Naive thymus-derived CD4-positive, alpha-beta T cell (primary cell): ENCODE measurements around the gene C15orf40. TPM values are rescaled to one million over a fixed set of nuclear protein-coding genes. Genes with fewer than 3 reads are reported as not detected.

Experiments used
- ATAC-seq: fragments of 150-1000 bp; cut with Tn5 transposase; 2 replicates; pipeline ENCODE4 v1.10.0; 2021; ENCODE audit warnings: mild to moderate bottlenecking, moderate library complexity
- CTCF ChIA-PET: fragments of 350-600 bp; sonication (Branson Sonifier 250); formaldehyde crosslinking; loops from one replicate; lab custom pipeline; 2021; ENCODE audit warnings: antibody characterized with exemption; lab: Charles Lee
- POLR2A ChIA-PET: fragments of 350-600 bp; sonication (Branson Sonifier 250); formaldehyde crosslinking; loops from one replicate; lab custom pipeline; 2021; ENCODE audit warnings: antibody characterized with exemption, inconsistent platforms; lab: Charles Lee
- DNase-seq, 9 donors: peaks; one replicate each; pipeline versions ENCODE4 v3.0.0 to v3.0.0-alpha.2; 2020 to 2022; ENCODE audit warnings: mixed read lengths in 1 of 9
- H3K27ac ChIP-seq: one replicate; pipeline ENCODE4 v1.7.0; 2013; ENCODE audit warnings: mild to moderate bottlenecking, low read depth, low read length, moderate library complexity
- H3K27me3 ChIP-seq, 2 donors: one replicate each; pipeline ENCODE4 v1.7.0; 2013; ENCODE audit warnings: low read length in 2 of 2, mild to moderate bottlenecking in 2 of 2, moderate library complexity in 2 of 2; ENCODE audit not compliant: control insufficient read depth in 2 of 2, insufficient read depth in 2 of 2
- H3K36me3 ChIP-seq, 3 experiments: 1 replicate in 2 of 3; 2 replicates in 1 of 3; pipeline ENCODE4 v1.7.0; 2013; ENCODE audit warnings: low read length in 3 of 3, mild to moderate bottlenecking in 3 of 3, moderate library complexity in 1 of 3; ENCODE audit not compliant: insufficient read depth in 3 of 3, control insufficient read depth in 2 of 3
- H3K4me1 ChIP-seq, 2 donors: one replicate each; pipeline ENCODE4 v1.7.0; 2013; ENCODE audit warnings: low read length in 2 of 2, mild to moderate bottlenecking in 2 of 2, moderate library complexity in 1 of 2; ENCODE audit not compliant: control insufficient read depth in 2 of 2, insufficient read depth in 2 of 2
- H3K4me3 ChIP-seq: 2 replicates; pipeline ENCODE4 v1.7.0; 2013; ENCODE audit warnings: mild to moderate bottlenecking, low read length
- H3K9me3 ChIP-seq, 3 experiments: 1 replicate in 2 of 3; 2 replicates in 1 of 3; pipeline ENCODE4 v1.7.0; 2013; ENCODE audit warnings: low read length in 3 of 3; ENCODE audit not compliant: control insufficient read depth in 2 of 3
- H3K27ac Mint-ChIP-seq, 9 donors: one replicate each; pipeline ENCODE4 v1.8.0; 2020 to 2022; ENCODE audit warnings: mixed read lengths in 9 of 9, mild to moderate bottlenecking in 8 of 9, moderate library complexity in 5 of 9, inconsistent platforms in 2 of 9
- H3K27me3 Mint-ChIP-seq, 5 donors: one replicate each; pipeline ENCODE4 v1.8.0; 2021 to 2022; ENCODE audit warnings: mixed read lengths in 5 of 5, mild to moderate bottlenecking in 1 of 5
- H3K36me3 Mint-ChIP-seq, 5 donors: one replicate each; pipeline ENCODE4 v1.8.0; 2020 to 2022; ENCODE audit warnings: mixed read lengths in 5 of 5, mild to moderate bottlenecking in 3 of 5, inconsistent platforms in 1 of 5
- H3K4me1 Mint-ChIP-seq, 7 donors: one replicate each; pipeline ENCODE4 v1.8.0; 2020 to 2022; ENCODE audit warnings: mixed read lengths in 7 of 7, mild to moderate bottlenecking in 3 of 7, inconsistent platforms in 1 of 7
- H3K4me3 Mint-ChIP-seq, 10 donors: one replicate each; pipeline ENCODE4 v1.8.0; 2020 to 2022; ENCODE audit warnings: mild to moderate bottlenecking in 10 of 10, mixed read lengths in 10 of 10, moderate library complexity in 6 of 10, inconsistent platforms in 2 of 10
- H3K9me3 Mint-ChIP-seq, 11 donors: one replicate each; pipeline ENCODE4 v1.8.0; 2020 to 2022; ENCODE audit warnings: mixed read lengths in 11 of 11, mild to moderate bottlenecking in 4 of 11, inconsistent platforms in 1 of 11, moderate library complexity in 1 of 11
- intact Hi-C, 2 donors: fragments of 100-400 bp; cut with micrococcal nuclease; formaldehyde crosslinking; loops; one replicate each; pipeline ENCODE4 v1.15.1; 2023
- polyA plus RNA-seq, 2 donors: library from polyadenylated mRNA; unstranded; fragments of 300-500 nt; fragmentation: Illumina TruSeq; gene quantifications; one replicate each; pipeline ENCODE4 v1.2.3, GENCODE V29; 2021
- total RNA-seq, 6 experiments: library from RNA in 5 of 6; stranded (reverse) in 5 of 6; gene quantifications; 1 replicate in 5 of 6; 2 replicates in 1 of 6; pipeline ENCODE4 v1.2.3 and lab custom pipeline; 2021 to 2026

Gene C15orf40
- total and polyA plus RNA-seq, 7 experiments from 2014 or later = 12.1 to 82.3 (median 40.5) TPM

DNA sequence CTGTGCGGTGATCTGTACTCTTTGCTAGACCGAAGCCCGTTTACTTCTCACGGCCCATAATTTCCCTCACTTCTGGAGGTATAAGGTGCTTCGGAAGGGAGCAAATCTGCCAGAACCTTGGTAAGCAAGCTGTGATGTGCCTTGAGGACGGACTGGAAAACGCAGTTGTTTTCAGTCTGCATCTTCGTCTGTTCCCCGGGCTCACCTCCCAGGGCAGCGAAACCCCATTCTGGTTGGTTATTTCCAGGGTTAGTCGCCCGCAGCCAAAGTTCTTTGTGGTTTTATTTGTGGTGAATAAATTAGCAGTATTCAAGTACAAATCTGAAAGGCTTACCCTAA, 25.0 kb downstream of the C15orf40 start:
- Mint-ChIP-seq H3K9me3 (no peaks in the 10 kb centered on the region), H3K4me3 (peak overlapping the region; percentile 84 to 100 (median 99)), H3K36me3 (peaks cover 0 to 20% (median 15%) of the 10 kb centered on the region in 5 donors), H3K27ac (peak overlapping the region; percentile 73 to 97 (median 95)), H3K27me3 (no peaks in the 10 kb centered on the region), H3K4me1 (peaks cover 21 to 43% (median 35%) of the 10 kb centered on the region in 7 donors)
- DNase-seq = peak in 1 of 9 donors; percentile 39
- POLR2A ChIA-PET = interaction anchor here (0.6 to 3.5 kb wide), 10 partner anchors 10 to 446 kb away, joined by 3 to 30 read pairs (median 6); partner anchors contain the start of genes C15orf40 and RPS17
- Histone ChIP-seq H3K27me3 (no peaks in the 10 kb centered on the region), H3K27ac (peak overlapping the region; percentile 82), H3K4me1 (peaks cover 14 to 18% of the 10 kb centered on the region in 2 donors), H3K9me3 (no peaks in the 10 kb centered on the region), H3K36me3 (peaks cover 0 to 9% (median 6%) of the 10 kb centered on the region in 3 experiments), H3K4me3 (peak overlapping the region; percentile 90)
- intact Hi-C loops = loop anchor here (1.0 to 5.0 kb wide), 8 partner anchors 25 to 446 kb away; partner anchors contain the start of genes C15orf40 (in 2 of the 2), RPS17 (in 2 of the 2) and WHAMM (in 2 of the 2)
- CTCF ChIA-PET = interaction anchor here (1.5 to 1.8 kb wide), 2 partner anchors 14 to 446 kb away, joined by 4 to 5 read pairs; partner anchors contain the start of gene RPS17
- peak; percentile 49 for ATAC-seq

DNA sequence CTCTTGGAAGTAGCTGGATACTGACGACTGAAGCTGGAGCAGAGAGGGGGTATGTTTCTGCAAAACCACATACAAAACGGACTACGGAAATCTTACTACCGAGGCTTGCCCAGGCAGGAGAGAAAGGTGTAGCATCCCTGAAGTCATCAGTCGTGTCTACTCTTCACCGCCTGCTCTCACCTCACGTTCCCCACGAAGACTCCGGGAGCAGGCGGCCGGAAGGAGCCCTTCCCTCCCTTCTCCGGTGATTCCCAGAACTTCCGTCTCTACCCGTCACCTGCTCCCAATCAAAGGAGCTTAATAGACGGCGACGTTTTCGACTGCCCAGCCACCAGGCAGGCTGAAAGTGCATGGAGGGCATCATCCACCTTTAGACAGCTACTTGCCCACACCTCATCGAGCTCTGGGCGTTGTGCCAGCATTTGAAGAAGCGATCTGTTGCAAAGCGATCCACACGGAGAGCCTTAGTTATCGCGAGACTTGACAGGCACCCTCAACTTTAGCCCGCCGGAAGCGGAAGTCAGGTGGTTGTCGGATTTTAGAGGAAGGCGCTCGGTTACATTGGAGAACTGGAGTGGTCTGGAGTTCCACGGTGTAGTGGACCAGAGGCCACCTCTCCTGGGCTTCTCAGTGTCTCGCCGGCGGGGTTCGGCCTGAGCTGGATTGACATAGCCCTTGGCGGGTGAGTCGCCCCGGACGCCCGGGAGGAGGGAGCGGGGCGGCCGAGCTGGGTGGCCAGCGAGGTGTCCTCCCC, 25.6 kb downstream of the C15orf40 start, which contains the start of gene RAMAC:
TSS of gene RAMAC (plus strand) at position 523 of the 754 bp plus-strand sequence. CDS start 2,809 bp downstream, outside the sequence.
- H3K27ac ChIP-seq = peak within 1 kb of the TSS; percentile 82

DNA sequence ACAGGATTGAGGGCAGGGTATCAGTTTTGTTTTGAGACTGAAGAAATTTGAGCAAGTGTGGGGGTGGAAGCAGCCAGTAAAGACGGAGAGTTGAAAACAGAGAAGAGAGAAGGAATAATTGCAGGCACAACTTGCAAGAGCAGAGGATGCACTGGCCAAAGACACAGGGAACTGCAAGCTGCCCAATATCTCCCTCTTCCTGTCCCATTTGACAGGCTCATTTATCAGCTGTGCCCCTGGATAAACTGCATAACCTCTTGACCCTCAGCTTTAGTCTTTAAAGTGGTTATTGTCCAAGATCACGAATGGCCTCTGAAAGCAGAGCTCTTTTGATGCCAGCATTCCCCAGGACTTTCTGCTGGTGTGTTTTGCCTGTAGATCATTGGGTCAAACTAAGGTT, 30.5 kb downstream of the C15orf40 start:
- Histone ChIP-seq H3K27ac (no peak overlapping the region), H3K9me3 (no peaks in the 10 kb centered on the region), H3K4me1 (peaks cover 3 to 8% of the 10 kb centered on the region in 2 donors), H3K27me3 (no peaks in the 10 kb centered on the region), H3K4me3 (no peak overlapping the region), H3K36me3 (no peaks in the 10 kb centered on the region)
- CTCF ChIA-PET = no interaction called here
- Mint-ChIP-seq H3K4me1 (peaks cover 12 to 19% (median 15%) of the 10 kb centered on the region in 7 donors), H3K9me3 (no peaks in the 10 kb centered on the region), H3K27ac (no peak overlapping the region), H3K4me3 (no peak overlapping the region), H3K36me3 (peaks cover 0 to 12% (median 3%) of the 10 kb centered on the region in 5 donors), H3K27me3 (no peaks in the 10 kb centered on the region)
- intact Hi-C loops = no loop called here
- no peak for ATAC-seq
- DNase-seq = no peak
- POLR2A ChIA-PET = no interaction called here

More for the DNA sequence above, 25.6 kb downstream of the C15orf40 start, which contains the start of gene RAMAC:
- H3K4me3 Mint-ChIP-seq = peak within 1 kb of the TSS; percentile 84 to 100 (median 99)
- ATAC-seq (peak; percentile 93), DNase-seq (peak; percentile 70 to 97 (median 91))
- intact Hi-C loops = loop anchor here (1.0 to 5.0 kb wide), 10 partner anchors 19 to 446 kb away; partner anchors contain the start of genes C15orf40 (in 2 of the 2), RPS17 (in 2 of the 2), WHAMM (in 2 of the 2) and CPEB1 (in 1 of the 2)
- Histone ChIP-seq H3K36me3 (peaks cover 0 to 9% (median 6%) of the 10 kb centered on the region in 3 experiments), H3K27me3 (no peaks in the 10 kb centered on the region), H3K4me1 (peaks cover 14 to 18% of the 10 kb centered on the region in 2 donors), H3K4me3 (peak within 1 kb of the TSS; percentile 90), H3K9me3 (no peaks in the 10 kb centered on the region)
- H3K4me1 Mint-ChIP-seq = peaks cover 21 to 43% (median 35%) of the 10 kb centered on the region in 7 donors
- no peaks in the 10 kb centered on the region for H3K9me3 Mint-ChIP-seq
- ChIA-PET CTCF (interaction anchor here (1.2 to 1.8 kb wide), 3 partner anchors 14 to 445 kb away, joined by 4 to 5 read pairs (median 4); partner anchors contain the start of gene RPS17), POLR2A (interaction anchor here (0.6 to 3.5 kb wide), 12 partner anchors 9 to 448 kb away, joined by 3 to 30 read pairs (median 4); partner anchors contain the start of genes BTBD1, C15orf40 and RPS17)
- no peaks in the 10 kb centered on the region for H3K27me3 Mint-ChIP-seq
- H3K27ac Mint-ChIP-seq = peak within 1 kb of the TSS; percentile 73 to 99 (median 95)
- H3K36me3 Mint-ChIP-seq = peaks cover 0 to 19% (median 14%) of the 10 kb centered on the region in 5 donors

DNA sequence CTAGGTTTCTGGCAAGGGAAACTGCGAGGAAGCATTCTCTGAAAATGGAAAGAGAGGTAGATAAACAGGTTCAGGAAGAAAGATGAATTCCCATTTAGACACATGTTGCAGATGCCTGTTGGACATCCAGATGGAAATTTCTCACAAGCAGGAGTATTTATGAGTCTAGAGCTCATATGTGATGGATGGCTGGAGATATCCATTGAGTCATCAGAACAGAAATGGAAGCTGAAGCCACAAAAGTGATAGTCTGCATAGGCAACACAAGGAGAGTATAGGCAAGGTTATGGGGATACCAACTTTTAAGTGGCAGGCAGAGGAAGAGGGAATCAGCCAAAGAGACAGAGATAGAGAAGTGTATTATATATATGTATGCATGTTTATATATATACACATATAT, 31.7 kb downstream of the C15orf40 start:
- H3K4me1 ChIP-seq = no peaks in the 10 kb centered on the region
- intact Hi-C loops = no loop called here
- ChIA-PET CTCF (interaction anchor here (1.1 kb wide), 1 partner anchor 11 kb away, joined by 3 read pairs; no protein-coding TSS in a partner anchor), POLR2A (no interaction called here)
- peaks cover 0 to 2% (median 0%) of the 10 kb centered on the region in 5 donors for H3K27me3 Mint-ChIP-seq
- H3K4me1 Mint-ChIP-seq = peaks cover under 1 to 8% (median 3%) of the 10 kb centered on the region in 7 donors
- H3K36me3 ChIP-seq = no peaks in the 10 kb centered on the region
- no peaks in the 10 kb centered on the region for H3K9me3 Mint-ChIP-seq
- H3K27ac Mint-ChIP-seq = no peak overlapping the region
- H3K9me3 ChIP-seq = no peaks in the 10 kb centered on the region
- H3K4me3 ChIP-seq = no peak overlapping the region
- DNase-seq (no peak), ATAC-seq (no peak)
- no peak overlapping the region for H3K4me3 Mint-ChIP-seq
- H3K27me3 ChIP-seq = no peaks in the 10 kb centered on the region
- H3K27ac ChIP-seq = no peak overlapping the region
- peaks cover 0 to 16% (median 2%) of the 10 kb centered on the region in 5 donors for H3K36me3 Mint-ChIP-seq

GRCh38 chr15:82978438-82978837, 33.0 kb downstream of the C15orf40 start:
- H3K36me3 ChIP-seq = no peaks in the 10 kb centered on the region
- no peaks in the 10 kb centered on the region for H3K27me3 ChIP-seq
- ChIA-PET POLR2A (no interaction called here), CTCF (no interaction called here)
- peaks cover 0 to 7% (median 0%) of the 10 kb centered on the region in 7 donors for H3K4me1 Mint-ChIP-seq
- H3K27ac ChIP-seq = no peak overlapping the region
- DNase-seq = no peak
- no peaks in the 10 kb centered on the region for H3K4me1 ChIP-seq
- no peaks in the 10 kb centered on the region for H3K9me3 Mint-ChIP-seq
- no peak overlapping the region for H3K27ac Mint-ChIP-seq
- peaks cover 0 to 16% (median 2%) of the 10 kb centered on the region in 5 donors for H3K36me3 Mint-ChIP-seq
- H3K27me3 Mint-ChIP-seq = peaks cover 0 to 4% (median 0%) of the 10 kb centered on the region in 5 donors
- no peak for ATAC-seq
- no peaks in the 10 kb centered on the region for H3K9me3 ChIP-seq
- no peak overlapping the region for H3K4me3 ChIP-seq
- intact Hi-C loops = no loop called here
- no peak overlapping the region for H3K4me3 Mint-ChIP-seq

- DNase-seq (no peak), ATAC-seq (no peak)
- ChIA-PET CTCF (no interaction called here), POLR2A (interaction anchor here (0.6 to 1.4 kb wide), 2 partner anchors 8 to 31 kb away, joined by 3 to 4 read pairs; partner anchors contain the start of gene RAMAC)
- peaks cover 0 to 8% (median 0%) of the 10 kb centered on the region in 7 donors for H3K4me1 Mint-ChIP-seq
- H3K9me3 ChIP-seq = no peaks in the 10 kb centered on the region
- H3K4me3 ChIP-seq = no peak overlapping the region
- peaks cover 0 to 16% (median 2%) of the 10 kb centered on the region in 5 donors for H3K36me3 Mint-ChIP-seq
- no peaks in the 10 kb centered on the region for H3K27me3 ChIP-seq
- no peak overlapping the region for H3K27ac Mint-ChIP-seq
- H3K36me3 ChIP-seq = no peaks in the 10 kb centered on the region
- H3K27me3 Mint-ChIP-seq = peaks cover 0 to 5% (median 0%) of the 10 kb centered on the region in 5 donors
- H3K9me3 Mint-ChIP-seq = no peaks in the 10 kb centered on the region
- H3K4me3 Mint-ChIP-seq = no peak overlapping the region
- intact Hi-C loops = no loop called here
- no peaks in the 10 kb centered on the region for H3K4me1 ChIP-seq
- H3K27ac ChIP-seq = no peak overlapping the region
These were observed 34.4 kb downstream of the C15orf40 start for GRCh38 chr15:82977076-82977475.
